Smooth muscle cell (in vitro differentiated cells): ENCODE results near the gene P4HB. TPM values are rescaled to one million over a fixed set of nuclear protein-coding genes. Genes with fewer than 3 reads are reported as not detected.

Experiments
- DNase-seq: peaks from one replicate; lab custom pipeline; 2025; ENCODE audit not compliant: unreplicated experiment; lab: John Stamatoyannopoulos, UW
- H2AFZ ChIP-seq: fragments of 200-600 bp; sonication (generic); 2 replicates; pipeline ENCODE4 v1.6.0; 2016; ENCODE audit warnings: antibody characterized with exemption, low read depth, mild to moderate bottlenecking
- H3F3A ChIP-seq: fragments of 200-600 bp; sonication (generic); 2 replicates; pipeline ENCODE4 v1.6.0; 2017; ENCODE audit warnings: antibody characterized with exemption, low read depth
- H3K27ac ChIP-seq: fragments of 200-600 bp; sonication (generic); 2 replicates; pipeline ENCODE4 v1.5.1; 2016; ENCODE audit warnings: low read depth, mild to moderate bottlenecking
- H3K27me3 ChIP-seq: fragments of 200-600 bp; sonication (generic); 2 replicates; pipeline ENCODE4 v1.6.1; 2016; ENCODE audit warnings: low read depth, mild to moderate bottlenecking
- H3K36me3 ChIP-seq: fragments of 200-600 bp; sonication (generic); 2 replicates; pipeline ENCODE4 v1.5.1; 2016; ENCODE audit warnings: low read depth
- H3K4me1 ChIP-seq: fragments of 200-600 bp; sonication (generic); 2 replicates; pipeline ENCODE4 v1.5.1; 2016; ENCODE audit warnings: low read depth
- H3K4me2 ChIP-seq: fragments of 200-600 bp; sonication (generic); 2 replicates; pipeline ENCODE4 v1.6.0; 2016; ENCODE audit warnings: mild to moderate bottlenecking
- H3K4me3 ChIP-seq: fragments of 200-600 bp; sonication (generic); 2 replicates; pipeline ENCODE4 v1.5.1; 2016; ENCODE audit warnings: mild to moderate bottlenecking
- H3K79me2 ChIP-seq: fragments of 200-600 bp; sonication (generic); 2 replicates; pipeline ENCODE4 v1.6.0; 2016; ENCODE audit warnings: low read depth, mild to moderate bottlenecking
- H3K9ac ChIP-seq: fragments of 200-600 bp; sonication (generic); 2 replicates; pipeline ENCODE4 v1.6.0; 2016; ENCODE audit warnings: low read depth
- H3K9me3 ChIP-seq: fragments of 200-600 bp; sonication (generic); replicated peaks from 2 replicates; pipeline ENCODE4 v1.5.1; 2016; ENCODE audit warnings: low read depth
- H4K20me1 ChIP-seq: fragments of 200-600 bp; sonication (generic); 2 replicates; pipeline ENCODE4 v1.6.0; 2016; ENCODE audit warnings: low read depth
- CTCF ChIP-seq: fragments of 200-600 bp; sonication (generic); IDR thresholded peaks from 2 replicates; pipeline ENCODE4 v1.5.1; 2017; ENCODE audit warnings: borderline replicate concordance, mild to moderate bottlenecking, antibody characterized with exemption; ENCODE audit not compliant: insufficient read depth, poor library complexity, severe bottlenecking
- WGBS: methylation state at CpG from one replicate; pipeline ENCODE4 v1.1.7; 2016; ENCODE audit warnings: low lambda C conversion rate; 5-methylcytosine and 5-hydroxymethylcytosine counted together
- polyA plus RNA-seq: library from polyadenylated mRNA; unstranded; fragments of >200 nt; fragmentation: Nextera tagmentation; extraction: Ambion mirVana; gene quantifications from 2 replicates; pipeline ENCODE4 v1.2.1, GENCODE V29; 2016
- total RNA-seq: library from RNA; depleted of rRNA; stranded (reverse); fragments of >200 nt; gene quantifications from 2 replicates; pipeline ENCODE4 v1.2.3, GENCODE V29; 2014

P4HB gene
- total and polyA plus RNA-seq, 2 experiments from 2014 or later = 1,526 to 1,593 TPM

DNA sequence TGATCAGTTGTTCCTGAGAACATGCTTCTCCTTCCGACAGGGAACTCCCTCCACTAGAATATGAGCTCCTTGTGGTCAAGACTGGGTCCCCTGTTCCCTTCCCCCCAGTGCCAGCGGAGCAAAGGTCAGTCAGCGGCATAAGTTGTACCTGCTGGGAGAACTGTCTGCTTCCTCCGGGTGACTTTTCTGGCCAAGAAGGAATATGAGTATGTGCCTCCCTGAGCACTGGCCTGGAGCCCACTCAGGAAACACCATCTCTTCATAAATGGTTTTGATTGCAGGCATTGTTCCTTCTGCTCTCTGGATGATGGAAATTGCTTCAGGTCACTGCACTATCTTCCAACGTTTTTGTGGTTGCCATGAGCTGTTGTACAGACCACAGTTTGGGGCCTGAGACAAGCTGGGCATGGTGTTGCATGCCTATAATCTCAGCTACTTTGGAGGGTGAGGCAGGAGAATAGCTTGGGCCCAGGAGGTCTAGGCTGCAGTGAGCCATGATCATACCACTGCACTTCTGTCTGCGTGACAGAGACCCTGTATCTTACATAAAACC, 2.9 kb upstream of the P4HB start:
- DNase-seq = no peak
- WGBS = 93% methylated on average over 6 of the region's 6 CpGs
- no peak overlapping the region for H3K4me3 ChIP-seq

GRCh38 chr17:81860756-81861568, 627 bp upstream of the P4HB start:
- Histone ChIP-seq H3K4me1 (peaks cover 26% of the 10 kb centered on the region), H4K20me1 (peaks cover 74% of the 10 kb centered on the region), H2AFZ (no peak overlapping the region), H3K36me3 (peaks cover 6% of the 10 kb centered on the region), H3F3A (peaks cover 20% of the 10 kb centered on the region), H3K9ac (peak overlapping the region; percentile 94), H3K4me2 (peak overlapping the region; percentile 98), H3K27me3 (no peaks in the 10 kb centered on the region), H3K4me3 (peak overlapping the region; percentile 74), H3K27ac (peak overlapping the region; percentile 98), H3K9me3 (no peaks in the 10 kb centered on the region), H3K79me2 (peaks cover 85% of the 10 kb centered on the region)
- DNase-seq = peak; percentile 99
- no peak for TF ChIP-seq CTCF
- 1% methylated on average over 58 of the region's 74 CpGs for WGBS

More for the DNA sequence above, 2.9 kb upstream of the P4HB start:
- Histone ChIP-seq H3F3A (peaks cover 34% of the 10 kb centered on the region), H3K9ac (no peak overlapping the region), H3K4me1 (peaks cover 35% of the 10 kb centered on the region), H3K36me3 (no peaks in the 10 kb centered on the region), H3K9me3 (no peaks in the 10 kb centered on the region), H3K4me2 (peak overlapping the region; percentile 98), H2AFZ (no peak overlapping the region), H3K27ac (peak overlapping the region; percentile 98), H4K20me1 (peaks cover 74% of the 10 kb centered on the region), H3K79me2 (peaks cover 63% of the 10 kb centered on the region), H3K27me3 (no peaks in the 10 kb centered on the region)
- TF ChIP-seq CTCF = no peak

GRCh38 chr17:81858967-81859905, 1.1 kb downstream of the P4HB start:
- Histone ChIP-seq H3K4me3 (peak overlapping the region; percentile 100), H3K4me2 (peak overlapping the region; percentile 98), H2AFZ (no peak overlapping the region), H3K9ac (peak overlapping the region; percentile 94), H3K36me3 (peaks cover 6% of the 10 kb centered on the region), H3F3A (peaks cover 9% of the 10 kb centered on the region), H3K27ac (peak overlapping the region; percentile 83), H4K20me1 (peaks cover 74% of the 10 kb centered on the region), H3K4me1 (peaks cover 25% of the 10 kb centered on the region), H3K79me2 (peaks cover 90% of the 10 kb centered on the region), H3K9me3 (no peaks in the 10 kb centered on the region), H3K27me3 (no peaks in the 10 kb centered on the region)
- TF ChIP-seq CTCF = no peak
- no peak for DNase-seq
- 55% methylated on average over 23 of the region's 23 CpGs for WGBS
